HG03175 (cell line): Measurements from ENCODE around the gene HSPH1.

Experiments
- ATAC-seq: cut with Tn5 transposase; IDR thresholded peaks from one replicate; pipeline ENCODE4 v1.9.1; 2021; ENCODE audit warnings: mild to moderate bottlenecking, moderate library complexity; ENCODE audit not compliant: unreplicated experiment

The HSPH1 gene

DNA sequence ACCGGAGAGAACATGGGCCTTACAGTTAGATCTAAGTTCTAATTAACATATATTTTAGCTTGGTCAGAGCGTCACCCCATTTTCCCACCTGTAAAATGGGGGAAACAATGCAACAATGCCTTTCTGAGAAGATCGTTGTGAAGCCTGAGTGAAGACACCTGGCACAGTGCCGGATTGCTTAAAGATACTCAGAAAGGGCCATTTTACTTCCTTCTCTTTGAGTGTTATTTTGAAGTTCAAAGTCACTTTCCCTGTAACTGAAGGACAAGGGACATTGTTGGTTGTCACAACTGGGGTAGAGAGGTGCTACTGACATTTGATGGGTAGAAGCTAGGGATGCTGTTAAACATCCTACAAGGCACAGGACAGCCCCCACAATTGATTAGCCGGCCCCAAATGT, 28.1 kb downstream of the HSPH1 start:
- no peak for ATAC-seq

DNA sequence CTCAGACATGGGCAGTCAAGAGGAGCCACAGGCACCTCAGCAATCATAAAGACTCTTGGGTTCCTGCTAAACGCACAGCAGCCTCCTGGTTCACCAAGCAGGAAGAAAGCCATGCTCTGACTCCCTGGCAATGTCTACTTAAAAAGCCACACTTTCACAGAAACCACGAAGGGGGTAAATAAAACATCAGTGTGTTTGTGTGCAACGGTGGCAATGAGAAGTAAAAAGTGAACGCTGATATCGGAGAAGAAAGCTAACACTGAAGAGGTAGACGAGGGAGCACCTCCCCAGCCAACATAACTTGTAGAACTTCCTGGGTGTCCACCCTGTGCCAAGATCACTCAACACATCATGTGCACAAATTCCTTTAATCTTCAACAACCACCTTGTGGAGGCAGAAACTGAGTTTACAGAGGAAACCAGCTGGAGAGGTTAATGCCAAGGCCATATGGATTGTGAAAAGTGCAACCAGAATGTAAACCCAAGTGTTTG, 30.2 kb downstream of the HSPH1 start:
- ATAC-seq = no peak

DNA sequence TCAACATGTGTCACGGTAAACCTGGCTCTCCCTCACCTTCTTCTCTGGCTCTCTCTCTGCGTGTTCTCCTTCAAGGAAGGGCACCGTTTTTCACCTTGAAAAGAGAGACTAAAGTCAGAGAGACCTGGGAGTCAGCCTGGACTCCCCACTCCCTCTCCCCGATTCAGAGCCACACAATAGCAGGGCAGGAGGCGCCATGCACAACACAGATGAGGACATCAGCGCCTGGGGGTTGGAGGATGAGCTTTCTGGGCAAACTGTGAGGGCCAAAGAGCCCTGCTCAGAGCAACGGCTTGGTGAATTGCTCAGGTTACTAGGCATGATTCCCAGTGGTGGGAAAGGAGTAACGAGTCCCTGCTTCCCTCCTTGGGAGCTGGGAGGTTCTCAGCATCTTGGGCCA, 32.3 kb downstream of the HSPH1 start:
- no peak for ATAC-seq

DNA sequence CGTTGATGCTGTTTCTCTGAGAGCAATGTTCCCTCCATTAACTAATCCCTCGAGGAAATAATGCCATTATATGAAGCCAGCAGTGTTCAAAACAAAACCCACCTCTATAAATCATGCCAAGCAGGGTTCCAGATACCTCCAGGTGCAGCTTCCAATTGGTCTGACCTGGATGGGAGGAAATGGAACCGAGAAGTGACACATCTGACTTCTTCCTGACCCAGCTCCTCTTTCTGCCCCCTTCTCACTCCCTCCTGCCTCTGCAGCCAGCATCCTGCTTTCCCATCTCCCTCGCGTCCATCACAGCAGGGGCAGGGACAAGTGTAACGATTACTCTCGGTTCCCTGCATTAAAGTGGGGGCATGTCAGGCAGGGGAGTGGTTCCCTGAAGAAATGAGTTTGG, 37.5 kb downstream of the HSPH1 start:
- ATAC-seq = no peak

DNA sequence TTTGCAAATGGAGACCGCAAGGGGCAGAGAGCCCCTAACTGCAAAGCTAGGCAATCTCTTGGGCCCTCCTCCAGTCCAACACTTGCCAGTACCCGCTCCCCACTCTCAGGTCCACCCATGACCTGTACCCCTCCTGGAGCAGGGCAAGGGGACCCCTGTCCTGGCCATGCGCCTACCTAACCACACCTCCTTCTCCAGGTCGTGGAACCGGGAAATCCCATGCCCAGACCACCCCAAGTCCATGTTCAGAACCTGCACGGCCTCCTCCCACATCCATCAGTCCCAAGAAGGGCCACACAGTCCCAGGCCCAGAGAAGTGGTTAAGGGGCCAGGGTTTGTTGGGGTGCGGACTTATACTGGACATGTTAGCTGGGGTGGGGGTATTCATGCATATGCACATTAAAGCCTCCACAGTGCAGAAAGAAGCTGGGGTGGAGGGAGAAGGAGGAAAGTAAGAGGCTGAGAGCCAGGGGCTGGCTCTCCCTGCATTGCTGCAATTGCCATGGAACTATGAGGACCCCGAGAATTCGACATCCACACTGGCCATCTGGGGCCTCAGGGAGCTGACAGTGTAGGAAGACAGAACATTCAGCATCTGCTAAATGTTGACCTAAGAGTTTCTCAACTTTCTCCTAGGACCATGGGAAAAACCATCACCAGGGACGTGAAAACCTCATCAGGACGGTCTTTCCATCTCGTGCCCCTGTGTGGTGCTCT, 39.0 kb downstream of the HSPH1 start:
- no peak for ATAC-seq

DNA sequence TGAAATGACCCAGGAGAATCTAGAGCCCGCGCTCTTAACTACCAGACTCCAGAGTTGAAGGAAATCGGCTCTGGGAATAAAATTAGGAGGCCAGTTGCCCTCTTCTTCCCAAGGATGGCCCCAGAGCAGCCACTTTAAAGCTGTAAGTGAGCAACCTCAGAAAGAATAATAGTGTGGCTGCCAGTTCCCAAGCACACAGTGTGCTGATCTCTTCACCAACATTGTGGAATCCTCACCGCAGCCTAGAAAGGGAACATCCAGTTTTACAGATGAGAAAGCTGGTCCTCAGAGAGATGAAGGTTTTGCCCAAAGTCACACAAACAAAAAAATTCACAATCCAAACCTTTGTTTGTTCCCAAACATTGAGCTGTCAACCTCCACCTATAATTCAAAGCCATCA, 39.6 kb downstream of the HSPH1 start:
- no peak for ATAC-seq

DNA sequence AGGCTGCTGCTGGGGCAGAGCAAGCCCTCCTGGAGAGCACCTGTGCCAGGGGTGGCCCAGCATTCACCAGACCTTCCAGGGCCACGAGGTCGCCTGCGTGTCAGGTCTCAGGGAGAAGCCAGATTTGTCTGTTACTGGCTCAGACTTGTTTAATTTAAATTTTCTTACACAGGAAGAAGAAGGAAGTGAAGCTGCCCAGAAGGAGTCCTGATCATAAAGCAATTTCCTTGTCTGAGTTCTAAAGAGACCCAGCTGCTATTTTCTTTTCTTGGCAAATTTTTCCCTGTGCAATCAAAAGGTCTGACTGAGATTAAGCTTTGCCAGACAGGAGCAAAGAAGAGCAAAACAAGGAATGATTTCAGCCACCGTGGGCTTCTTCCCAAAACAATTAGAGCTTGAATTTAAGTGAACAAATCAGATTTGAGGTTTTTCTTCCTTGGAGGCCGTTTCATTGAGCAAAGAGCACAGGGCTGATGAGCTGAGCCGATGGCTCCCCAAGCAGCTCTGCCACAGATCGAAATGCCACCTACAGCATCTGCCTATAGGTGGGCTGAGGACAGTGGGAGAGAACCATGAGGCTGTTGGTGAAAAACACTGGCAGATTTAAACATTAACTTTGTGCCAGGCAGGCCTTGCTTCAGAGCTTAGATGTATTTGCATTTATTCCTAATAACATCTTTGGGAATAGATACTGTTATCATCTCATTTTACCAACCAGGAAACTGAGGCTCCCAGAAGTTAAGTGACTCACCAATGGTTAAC, 40.1 kb downstream of the HSPH1 start:
- ATAC-seq = no peak

DNA sequence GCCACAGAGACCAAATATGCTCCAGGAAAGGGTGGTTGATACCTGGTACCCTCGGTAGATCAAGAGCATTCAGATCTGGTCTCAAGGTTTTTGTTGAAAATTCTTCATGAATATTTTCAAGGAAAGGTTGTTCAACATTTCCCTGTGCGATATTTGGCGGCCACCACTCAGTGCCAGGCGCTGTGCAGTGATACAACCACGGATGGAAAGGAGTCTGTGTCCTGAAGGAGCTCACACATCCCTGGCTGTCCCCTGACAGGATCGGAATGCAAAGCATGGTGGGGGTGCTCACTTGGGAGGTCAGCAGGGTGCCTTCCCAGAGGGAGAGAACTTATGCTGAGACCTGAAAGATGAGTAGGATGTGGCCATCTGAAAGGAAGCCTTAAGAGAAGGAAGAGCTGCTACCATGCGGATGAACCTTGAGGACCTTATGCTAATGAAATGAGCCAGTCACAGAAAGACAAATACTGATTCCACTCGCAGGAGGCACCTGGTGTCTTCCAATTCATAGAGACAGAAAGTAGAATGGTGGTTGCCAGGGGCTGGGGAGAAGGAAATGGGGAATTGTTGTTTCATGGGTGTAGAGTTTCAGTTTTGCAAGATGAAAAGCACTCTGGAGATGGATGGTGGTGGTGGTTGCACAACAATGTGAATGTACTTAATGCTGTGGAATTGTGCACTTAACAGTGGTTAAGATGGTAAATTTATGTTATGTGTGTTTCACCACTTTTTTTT, 41.6 kb downstream of the HSPH1 start:
- ATAC-seq = no peak

DNA sequence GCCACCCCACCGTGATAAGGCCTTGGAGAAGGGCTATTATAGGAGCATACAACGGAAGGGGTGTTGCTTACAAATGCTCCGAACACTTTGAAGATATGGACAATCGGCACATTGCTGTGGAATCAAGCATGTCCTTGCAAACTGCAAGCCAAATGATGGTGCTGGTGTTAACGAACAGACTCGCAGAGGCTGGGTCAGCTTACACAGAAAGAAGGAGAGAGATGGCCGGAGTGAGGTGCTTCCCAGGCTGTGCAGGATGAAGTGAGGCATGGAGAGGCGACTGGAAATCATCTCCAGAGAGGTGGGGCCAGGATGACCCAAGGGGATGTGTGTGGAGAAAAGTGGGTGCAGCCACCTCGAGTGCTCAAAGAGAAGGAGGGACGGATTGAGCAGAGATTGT, 42.2 kb downstream of the HSPH1 start:
- no peak for ATAC-seq

DNA sequence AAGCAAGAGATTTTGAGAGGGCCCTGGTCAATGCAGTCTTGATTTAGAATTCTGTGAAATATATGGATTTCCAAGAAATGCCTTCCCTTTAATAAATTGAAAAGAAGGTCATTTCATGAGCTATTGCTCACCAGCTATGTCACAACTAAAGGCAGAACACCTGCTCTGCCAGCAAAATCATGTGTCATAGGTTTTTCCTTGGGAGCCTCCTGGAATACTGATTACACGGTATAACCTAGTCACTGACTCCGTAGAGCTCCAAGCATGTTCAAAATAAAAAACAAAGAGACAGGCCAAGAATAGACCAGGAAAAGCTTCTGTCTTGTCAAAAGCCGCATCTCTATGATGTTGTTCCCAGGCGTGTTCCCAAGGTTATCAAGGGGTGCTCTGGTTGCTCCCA, 45.5 kb downstream of the HSPH1 start:
- ATAC-seq = no peak

DNA sequence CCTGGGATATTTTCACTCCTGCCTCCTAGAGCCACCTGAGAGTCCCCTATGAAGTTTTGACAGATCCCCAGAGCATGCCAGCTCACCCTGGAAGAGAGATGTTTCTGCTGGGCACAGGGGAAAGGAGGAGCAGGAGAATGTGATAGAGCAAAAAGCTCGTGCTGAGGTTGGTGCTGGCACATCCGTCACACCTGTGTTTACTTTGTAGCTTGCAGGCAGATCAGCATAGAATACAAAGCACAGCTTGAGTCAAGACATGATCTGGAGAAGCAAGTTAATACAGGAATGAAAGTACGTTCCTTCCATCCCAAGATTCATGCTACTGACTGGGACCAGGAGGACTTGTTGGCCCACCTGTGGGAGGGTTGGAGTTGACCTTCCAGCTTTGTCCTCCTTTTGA, 46.1 kb downstream of the HSPH1 start:
- no peak for ATAC-seq

DNA sequence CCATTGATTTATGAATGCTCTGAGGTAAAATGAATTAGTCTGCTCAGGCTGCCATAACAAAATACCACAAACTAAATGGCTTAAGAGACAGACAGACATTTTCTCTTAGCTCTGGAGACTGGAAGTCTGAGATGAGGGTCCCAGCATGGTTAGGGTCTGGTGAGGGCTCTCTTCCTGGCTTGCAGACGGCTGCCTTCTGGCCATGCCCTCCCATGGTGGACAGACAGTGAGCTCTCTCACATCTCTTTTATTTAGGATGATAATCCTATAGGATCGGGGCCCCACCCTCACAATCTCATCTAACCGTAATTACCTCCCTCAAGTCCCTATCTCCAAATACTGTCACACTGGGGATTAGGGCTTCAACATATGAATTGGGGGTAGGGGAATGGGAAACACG, 47.1 kb downstream of the HSPH1 start:
- ATAC-seq = no peak

DNA sequence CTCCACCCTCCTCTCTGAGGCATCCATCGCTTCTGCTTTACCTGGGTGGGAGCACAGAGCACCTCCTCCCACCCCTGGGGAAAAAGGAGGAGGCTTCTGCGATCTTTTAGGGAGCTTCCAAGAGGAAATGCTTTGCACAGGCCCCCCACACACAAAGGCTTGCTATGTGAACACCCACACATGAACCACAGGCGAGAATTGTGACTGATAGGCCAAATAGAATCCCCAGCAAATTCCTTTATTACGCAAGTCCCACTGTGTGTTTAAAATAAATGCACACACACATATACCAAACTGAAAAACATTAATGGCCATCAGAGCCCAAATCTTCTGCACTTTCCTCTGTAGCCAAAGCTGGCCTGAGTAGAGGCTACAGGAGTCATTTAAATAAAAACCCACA, 50.6 kb downstream of the HSPH1 start:
- ATAC-seq = no peak

DNA sequence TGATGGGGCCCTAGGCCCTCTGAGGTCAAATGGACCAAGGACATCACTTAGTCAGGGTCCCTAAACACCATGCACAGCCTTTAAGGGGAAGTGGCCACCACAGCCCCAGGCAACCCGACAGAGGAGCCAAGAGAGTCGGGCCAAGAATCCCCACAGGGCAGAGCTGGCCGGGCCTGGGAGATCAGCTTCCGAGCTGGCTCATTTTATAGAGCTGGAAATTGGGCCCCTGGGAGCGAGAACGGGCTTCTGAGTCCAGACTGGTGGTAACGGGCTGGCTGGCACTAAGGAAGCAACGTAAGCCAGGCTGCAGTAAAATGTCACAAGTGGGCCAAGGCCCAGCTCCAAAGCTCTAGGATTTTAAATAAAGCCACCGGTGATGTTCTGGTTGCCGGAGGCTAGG, 51.1 kb downstream of the HSPH1 start:
- no peak for ATAC-seq

DNA sequence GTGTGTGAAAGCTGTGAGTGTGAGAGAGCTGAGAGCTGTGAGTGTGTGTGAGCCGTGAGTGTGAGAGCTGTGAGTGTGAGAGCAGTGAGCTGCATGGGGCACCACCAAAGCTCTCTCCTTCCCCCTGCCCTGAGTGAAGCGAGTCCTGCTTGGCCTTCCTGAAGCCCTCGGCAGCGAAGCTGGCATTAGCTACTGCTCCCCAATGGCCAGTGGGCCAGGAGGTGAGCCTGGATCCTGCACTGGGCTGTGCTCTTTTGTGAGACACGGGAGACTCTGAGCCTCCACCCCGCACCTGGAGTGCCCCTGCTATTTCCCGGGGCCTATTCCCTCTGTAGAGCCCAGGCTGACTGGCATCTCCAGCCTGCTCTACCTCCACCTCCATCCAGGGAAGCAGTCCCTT, 51.5 kb downstream of the HSPH1 start:
- ATAC-seq = no peak

DNA sequence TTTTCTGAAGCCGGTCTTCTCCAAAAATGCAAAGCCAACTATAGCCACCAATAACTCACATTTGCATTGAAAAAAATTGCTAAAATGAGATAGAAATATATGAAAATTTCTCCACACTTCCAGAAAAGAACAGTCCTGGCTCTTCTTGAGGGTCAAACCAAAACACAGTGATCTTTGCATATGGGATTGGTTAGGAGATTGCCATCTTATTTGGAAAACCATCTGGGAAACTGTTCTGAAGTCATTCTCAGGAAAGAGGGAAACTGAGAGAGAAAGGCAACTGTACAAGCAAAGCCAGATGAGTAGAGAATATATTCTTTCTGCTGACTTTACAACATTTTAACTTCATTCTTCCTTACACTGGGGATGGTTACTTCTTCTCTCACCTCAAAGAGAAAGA, 54.6 kb downstream of the HSPH1 start:
- no peak for ATAC-seq

DNA sequence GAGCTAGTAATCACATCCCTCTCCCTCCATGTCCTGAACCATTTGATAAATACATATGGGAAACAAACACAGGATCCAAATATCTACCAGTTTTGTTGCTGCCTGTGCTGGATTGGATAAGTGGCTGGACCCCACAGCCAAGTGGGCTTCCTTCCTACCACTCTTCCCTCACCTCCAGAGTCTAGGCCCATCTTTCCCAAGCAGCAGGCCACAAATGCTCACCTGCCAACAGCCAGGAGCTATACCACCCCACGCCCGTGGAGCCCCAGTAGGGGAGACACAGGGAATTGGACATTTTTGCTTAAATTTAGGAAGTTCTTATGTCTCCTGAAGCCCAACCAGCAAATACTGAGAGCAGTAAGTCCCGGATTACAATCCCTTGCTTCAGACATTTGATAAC, 55.8 kb downstream of the HSPH1 start:
- no peak for ATAC-seq

DNA sequence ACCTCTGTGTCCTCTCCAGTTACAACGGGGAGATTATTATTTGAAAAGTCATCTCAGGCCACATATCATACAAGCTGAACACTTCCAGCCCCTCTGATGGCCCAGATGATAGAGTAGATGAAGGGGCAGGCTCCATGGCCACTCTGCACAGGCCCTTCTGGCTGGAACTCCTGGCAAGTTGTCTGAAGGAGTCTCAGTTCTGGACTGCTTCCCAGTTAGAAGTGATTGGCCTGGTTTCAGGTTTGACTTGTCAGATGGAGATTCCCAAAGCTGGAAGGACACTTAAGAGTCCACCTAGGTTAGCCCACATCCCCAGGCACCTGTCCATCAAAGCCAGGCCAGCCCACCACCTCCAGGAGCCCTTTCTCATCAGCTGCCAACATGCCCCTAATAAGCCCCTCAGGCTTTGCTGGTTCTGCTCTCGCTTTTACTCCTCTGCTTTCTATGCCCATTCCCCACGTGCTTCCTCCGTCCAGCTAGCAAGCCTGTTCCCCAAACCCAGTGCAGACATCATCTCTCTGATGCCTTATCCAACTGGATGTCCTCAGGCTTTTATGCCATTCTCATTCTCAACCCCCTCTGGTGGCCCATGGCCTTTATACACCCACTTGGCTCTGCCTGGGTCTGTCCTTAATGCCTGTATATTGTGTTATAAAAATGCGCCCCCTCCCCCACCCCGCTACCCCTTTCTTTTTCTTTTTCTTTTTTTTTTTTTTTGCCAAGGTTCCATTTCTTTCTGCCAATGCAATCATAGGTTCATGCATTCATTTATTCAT, 56.5 kb downstream of the HSPH1 start:
- ATAC-seq = no peak

DNA sequence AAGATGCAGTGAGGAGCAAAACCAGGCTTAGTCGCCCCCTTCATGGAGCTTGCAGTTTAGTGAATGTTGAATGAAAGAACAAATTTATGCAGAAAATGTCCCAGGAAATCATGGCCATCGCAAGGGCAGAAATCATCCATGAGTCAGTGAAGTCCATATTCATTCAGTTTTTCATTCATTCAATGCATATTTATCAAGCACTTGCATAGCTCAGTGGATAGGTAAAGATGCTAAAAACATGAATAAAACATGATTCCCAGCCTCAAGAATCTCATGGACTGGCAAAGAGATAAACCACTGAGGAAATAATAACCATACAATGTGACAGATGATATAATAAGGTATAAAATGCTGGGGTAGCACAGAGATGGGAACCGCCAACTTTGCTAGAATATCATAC, 58.8 kb downstream of the HSPH1 start:
- ATAC-seq = no peak

DNA sequence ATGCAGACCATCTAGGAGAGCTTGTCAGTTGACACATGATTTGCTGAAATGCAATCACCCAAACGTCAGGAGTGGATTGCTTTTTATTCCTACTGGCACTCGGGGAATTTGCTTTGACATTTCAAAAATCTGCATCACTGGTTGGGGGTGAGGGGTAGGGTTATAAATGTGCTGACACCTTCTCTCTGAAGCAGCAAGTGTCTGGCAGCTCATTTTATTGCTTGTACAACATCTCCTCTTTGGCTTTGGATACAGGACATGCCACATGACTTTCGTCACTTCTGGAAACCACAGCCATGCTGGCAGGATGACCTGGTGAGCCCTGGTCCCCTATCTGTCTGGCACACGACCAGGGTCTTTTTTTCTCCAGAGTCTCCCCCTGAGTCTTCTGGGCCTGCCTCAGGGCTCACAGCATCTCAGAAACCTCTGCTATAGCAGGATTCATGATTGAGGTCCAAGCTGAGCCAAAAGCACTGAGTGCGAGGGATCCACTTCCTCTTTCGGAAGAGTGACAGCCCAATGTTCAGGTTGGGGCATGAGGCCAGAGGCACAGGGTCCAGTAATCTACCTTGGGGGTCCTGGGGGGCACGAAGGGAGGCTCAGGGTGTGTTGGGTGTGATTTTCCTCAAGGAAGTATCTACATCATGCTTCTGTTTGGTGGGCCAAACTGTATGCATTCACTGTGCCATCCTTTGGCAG, 60.1 kb downstream of the HSPH1 start:
- ATAC-seq = no peak

DNA sequence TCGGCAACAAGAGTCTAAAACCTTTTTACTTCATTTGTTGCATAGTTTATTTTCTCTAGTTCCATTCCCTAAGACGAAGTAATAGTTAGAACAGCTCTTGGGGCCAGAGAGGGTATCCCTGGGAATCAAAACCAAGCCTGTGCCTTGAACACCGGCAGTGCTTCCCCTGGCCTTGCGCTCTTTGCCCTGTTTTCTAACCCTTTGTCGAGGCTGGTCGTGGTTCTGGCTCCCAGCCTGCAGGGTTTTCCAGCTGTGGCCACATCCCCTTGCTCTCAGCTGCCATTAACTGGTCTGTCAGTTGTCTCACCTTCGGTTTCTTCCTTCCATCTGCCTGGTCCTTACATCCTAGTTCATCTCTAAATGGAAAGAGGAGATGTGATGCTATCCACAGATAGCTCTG, 61.0 kb downstream of the HSPH1 start:
- no peak for ATAC-seq
